Esophagus muscularis mucosa (tissue), 4 donors: Measurements from ENCODE around the gene ZBTB46. TPM values are rescaled to one million over a fixed set of nuclear protein-coding genes. Genes with fewer than 3 reads are reported as not detected.

Source experiments
- DNase-seq: peaks from one replicate; pipeline ENCODE4 v3.0.0-alpha.2; 2017; ENCODE audit errors: extremely low spot score
- H3K27ac ChIP-seq, 4 donors: fragments of 200-600 bp; sonication (generic); replicated peaks in 1 of 4; 1 replicate in 3 of 4; 2 replicates in 1 of 4; pipeline ENCODE4 v1.5.1; 2016 to 2019; ENCODE audit warnings: mild to moderate bottlenecking in 1 of 4
- H3K27me3 ChIP-seq, 4 donors: fragments of 200-600 bp; sonication (generic); one replicate each; pipeline versions ENCODE4 v1.5.1 to v1.6.0; 2016 to 2019
- H3K36me3 ChIP-seq, 4 donors: fragments of 200-600 bp; sonication (generic); one replicate each; pipeline ENCODE4 v1.5.1; 2016 to 2019
- H3K4me1 ChIP-seq, 4 donors: fragments of 200-600 bp; sonication (generic); one replicate each; pipeline ENCODE4 v1.5.1; 2016 to 2019
- H3K4me3 ChIP-seq, 4 donors: fragments of 200-600 bp; sonication (generic); 1 replicate in 2 of 4; 2 replicates in 2 of 4; pipeline ENCODE4 v1.5.1; 2016 to 2019; ENCODE audit warnings: mild to moderate bottlenecking in 4 of 4, moderate library complexity in 1 of 4
- H3K9me3 ChIP-seq, 4 donors: fragments of 200-600 bp; sonication (generic); 1 replicate in 3 of 4; 2 replicates in 1 of 4; pipeline ENCODE4 v1.5.1; 2016 to 2019
- EP300 ChIP-seq: sonication (generic); formaldehyde crosslinking; IDR thresholded peaks from one replicate; pipeline ENCODE4 v1.6.1; 2017; ENCODE audit warnings: antibody characterized with exemption
- POLR2A ChIP-seq: fragments of 450-650 bp; IDR thresholded peaks from one replicate; pipeline ENCODE4 v1.6.1; 2017; ENCODE audit warnings: antibody characterized with exemption, moderate library complexity, mild to moderate bottlenecking, low read depth
- POLR2AphosphoS5 ChIP-seq, 2 donors: sonication (generic); formaldehyde crosslinking; IDR thresholded peaks; one replicate each; pipeline ENCODE4 v1.6.1; 2017; ENCODE audit warnings: antibody characterized with exemption in 2 of 2
- WGBS: methylation state at CpG from one replicate; pipeline ENCODE4 v1.1.5; 2018; 5-methylcytosine and 5-hydroxymethylcytosine counted together
- intact Hi-C: fragments of 100-400 bp; cut with DNase I; formaldehyde crosslinking; loops from one replicate; pipeline ENCODE4 v1.15.1; 2023
- total RNA-seq, 4 donors: library from RNA; depleted of rRNA; stranded (reverse); fragments of >200 nt; gene quantifications; one replicate each; pipeline versions ENCODE4 v1.1.0 to v1.2.1, GENCODE V29; 2016
- TF ChIP-seq, protein P1 (sequence below), 3 experiments: fragments of 200-600 bp in 2 of 3; fragments of 450-650 bp in 1 of 3; sonication (generic) in 2 of 3; IDR thresholded peaks; one replicate each; pipeline ENCODE4 v1.5.1; 2017 to 2019; ENCODE audit warnings: antibody characterized with exemption in 3 of 3, mild to moderate bottlenecking in 2 of 3, moderate library complexity in 1 of 3

Gene ZBTB46
- total RNA-seq, 4 donors from 2014 or later, result 9.6 to 22.8 (median 13.8) TPM

DNA sequence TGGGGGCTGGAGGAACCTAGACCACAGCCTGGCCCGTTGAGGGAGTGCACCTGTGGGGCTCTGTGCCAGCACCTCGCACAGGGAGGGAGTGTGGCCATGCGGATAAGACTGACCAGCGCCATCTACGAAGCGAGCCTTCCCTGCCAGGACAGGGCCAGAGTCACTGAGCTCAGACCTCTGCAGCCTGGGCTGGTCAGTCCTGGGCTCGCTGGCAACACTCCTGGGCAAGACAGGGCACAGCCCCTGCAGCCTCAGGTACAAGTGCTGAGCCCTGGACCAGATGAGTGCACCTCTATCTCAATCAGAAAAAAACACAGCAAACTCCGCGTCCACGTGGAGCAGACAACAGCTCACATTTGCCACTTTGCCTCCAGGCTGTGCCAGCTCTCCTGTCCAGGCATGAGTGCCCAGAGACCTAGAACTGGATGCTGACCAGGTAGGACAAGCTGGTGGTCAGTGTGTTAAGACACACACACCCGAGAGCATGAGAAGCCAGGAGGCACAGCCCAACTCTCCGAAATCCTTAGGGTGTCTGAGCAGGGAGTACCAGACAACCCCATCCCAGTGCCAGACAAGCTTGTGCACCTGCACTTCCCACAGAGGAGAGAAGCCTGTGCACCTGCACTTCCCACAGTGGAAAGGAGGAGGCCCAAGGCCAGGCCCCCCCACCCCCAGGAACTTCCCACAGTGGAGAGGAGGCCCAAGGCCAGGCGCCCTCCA, 128.2 kb downstream of the ZBTB46 start:
- 78% methylated on average over 4 of the region's 13 CpGs for WGBS
- Histone ChIP-seq H3K4me1 (peaks cover 33 to 57% (median 38%) of the 10 kb centered on the region in 4 donors), H3K4me3 (no peak overlapping the region), H3K9me3 (no peaks in the 10 kb centered on the region), H3K27me3 (no peaks in the 10 kb centered on the region), H3K36me3 (peaks cover 19 to 62% (median 57%) of the 10 kb centered on the region in 4 donors), H3K27ac (no peak overlapping the region)
- intact Hi-C loops, result no loop called here
- DNase-seq, result no peak
- TF ChIP-seq POLR2AphosphoS5 (IDR thresholded peaks at IDR 0.05), result no peak
- TF ChIP-seq EP300, result no peak
- TF ChIP-seq, protein P1, sequence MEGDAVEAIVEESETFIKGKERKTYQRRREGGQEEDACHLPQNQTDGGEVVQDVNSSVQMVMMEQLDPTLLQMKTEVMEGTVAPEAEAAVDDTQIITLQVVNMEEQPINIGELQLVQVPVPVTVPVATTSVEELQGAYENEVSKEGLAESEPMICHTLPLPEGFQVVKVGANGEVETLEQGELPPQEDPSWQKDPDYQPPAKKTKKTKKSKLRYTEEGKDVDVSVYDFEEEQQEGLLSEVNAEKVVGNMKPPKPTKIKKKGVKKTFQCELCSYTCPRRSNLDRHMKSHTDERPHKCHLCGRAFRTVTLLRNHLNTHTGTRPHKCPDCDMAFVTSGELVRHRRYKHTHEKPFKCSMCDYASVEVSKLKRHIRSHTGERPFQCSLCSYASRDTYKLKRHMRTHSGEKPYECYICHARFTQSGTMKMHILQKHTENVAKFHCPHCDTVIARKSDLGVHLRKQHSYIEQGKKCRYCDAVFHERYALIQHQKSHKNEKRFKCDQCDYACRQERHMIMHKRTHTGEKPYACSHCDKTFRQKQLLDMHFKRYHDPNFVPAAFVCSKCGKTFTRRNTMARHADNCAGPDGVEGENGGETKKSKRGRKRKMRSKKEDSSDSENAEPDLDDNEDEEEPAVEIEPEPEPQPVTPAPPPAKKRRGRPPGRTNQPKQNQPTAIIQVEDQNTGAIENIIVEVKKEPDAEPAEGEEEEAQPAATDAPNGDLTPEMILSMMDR (IDR thresholded peaks at IDR 0.05), result no peak
- no peak for TF ChIP-seq POLR2A

GRCh38 chr20:63702036-63702665, 128.9 kb downstream of the ZBTB46 start:
- TF ChIP-seq POLR2AphosphoS5 (IDR thresholded peaks at IDR 0.05), result no peak
- TF ChIP-seq, protein P1 (IDR thresholded peaks at IDR 0.05), result no peak
- no peak for TF ChIP-seq EP300
- TF ChIP-seq POLR2A, result no peak
- DNase-seq, result no peak
- Histone ChIP-seq H3K36me3 (peaks cover 19 to 68% (median 57%) of the 10 kb centered on the region in 4 donors), H3K9me3 (no peaks in the 10 kb centered on the region), H3K27me3 (no peaks in the 10 kb centered on the region), H3K4me3 (no peak overlapping the region), H3K27ac (peak overlapping the region in 1 of 4 donors; percentile 3), H3K4me1 (peaks cover 41 to 62% (median 45%) of the 10 kb centered on the region in 4 donors)
- 90% methylated on average over 3 of the region's 16 CpGs for WGBS
- intact Hi-C loops, result no loop called here

- intact Hi-C loops, result no loop called here
- no peaks in the 10 kb centered on the region for H3K9me3 ChIP-seq
- TF ChIP-seq EP300, result no peak
- TF ChIP-seq POLR2AphosphoS5 (IDR thresholded peaks at IDR 0.05), result peak in 1 of 2 donors; percentile 7
- H3K27me3 ChIP-seq, result no peaks in the 10 kb centered on the region
- no peak overlapping the region for H3K4me3 ChIP-seq
- 91% methylated on average over 4 of the region's 14 CpGs for WGBS
- peak overlapping the region in 2 of 4 donors; percentile 3 to 72 for H3K27ac ChIP-seq
- no peak for DNase-seq
- peaks cover 43 to 62% (median 45%) of the 10 kb centered on the region in 4 donors for H3K4me1 ChIP-seq
- H3K36me3 ChIP-seq, result peaks cover 18 to 72% (median 56%) of the 10 kb centered on the region in 4 donors
Measured at GRCh38 chr20:63701329-63702035, 129.6 kb downstream of the ZBTB46 start.

DNA sequence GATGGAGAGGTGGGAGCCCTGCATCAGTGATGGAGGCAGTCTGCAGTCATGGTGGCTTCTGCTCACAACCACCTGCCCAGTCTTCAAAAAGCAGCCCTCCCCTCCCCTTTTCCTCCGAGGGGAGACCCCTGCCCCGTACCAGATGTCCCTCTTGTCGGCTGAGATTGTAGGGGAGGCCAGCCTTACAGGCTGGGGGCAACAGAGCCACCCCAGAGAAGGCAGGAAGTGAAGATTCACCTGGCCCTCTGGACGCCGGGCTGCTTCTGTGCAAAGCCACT, 130.1 kb downstream of the ZBTB46 start:
- Histone ChIP-seq H3K4me3 (no peak overlapping the region), H3K27me3 (no peaks in the 10 kb centered on the region), H3K36me3 (peaks cover 14 to 71% (median 52%) of the 10 kb centered on the region in 4 donors), H3K9me3 (no peaks in the 10 kb centered on the region), H3K27ac (peak overlapping the region in 1 of 4 donors; percentile 72), H3K4me1 (peaks cover 43 to 62% (median 45%) of the 10 kb centered on the region in 4 donors)
- no peak for DNase-seq
- 80% methylated on average over 5 of the region's 5 CpGs for WGBS
- TF ChIP-seq POLR2AphosphoS5 (IDR thresholded peaks at IDR 0.05) (no peak), EP300 (no peak), POLR2A (no peak)
- TF ChIP-seq, protein P1 (IDR thresholded peaks at IDR 0.05), result no peak
- intact Hi-C loops, result no loop called here
